Esophagus squamous epithelium (tissue), 5 donors: ENCODE data around the gene MESD. TPM values are rescaled to one million over a fixed set of nuclear protein-coding genes. Genes with fewer than 3 reads are reported as not detected.

Experiments used
- DNase-seq: peaks from one replicate; lab custom pipeline; 2025; lab: John Stamatoyannopoulos, UW
- H3K27ac ChIP-seq, 4 donors: fragments of 200-600 bp; sonication (generic); one replicate each; pipeline ENCODE4 v1.5.1; 2016 to 2019; ENCODE audit warnings: mild to moderate bottlenecking in 1 of 4
- H3K27me3 ChIP-seq, 4 donors: fragments of 200-600 bp; sonication (generic); 1 replicate in 3 of 4; 2 replicates in 1 of 4; pipeline versions ENCODE4 v1.5.1 to v1.6.0; 2017 to 2021; ENCODE audit warnings: antibody characterized with exemption in 1 of 4
- H3K36me3 ChIP-seq, 3 donors: fragments of 200-600 bp; sonication (generic); one replicate each; pipeline ENCODE4 v1.5.1; 2016 to 2019
- H3K4me1 ChIP-seq, 3 donors: fragments of 200-600 bp; sonication (generic); one replicate each; pipeline ENCODE4 v1.5.1; 2017 to 2019
- H3K4me3 ChIP-seq, 4 donors: fragments of 200-600 bp; sonication (generic); 1 replicate in 3 of 4; 2 replicates in 1 of 4; pipeline ENCODE4 v1.5.1; 2016 to 2019; ENCODE audit warnings: mild to moderate bottlenecking in 2 of 4, moderate library complexity in 1 of 4
- H3K9me3 ChIP-seq, 3 donors: fragments of 200-600 bp; sonication (generic); one replicate each; pipeline ENCODE4 v1.5.1; 2016 to 2019
- CTCF ChIP-seq, 6 experiments: fragments of 450-650 bp in 4 of 6; fragments of 200-600 bp in 2 of 6; sonication (generic) in 2 of 6; IDR thresholded peaks; one replicate each; pipeline ENCODE4 v1.5.1; 2016 to 2019; ENCODE audit warnings: antibody characterized with exemption in 6 of 6, mild to moderate bottlenecking in 4 of 6, moderate library complexity in 4 of 6
- POLR2A ChIP-seq, 4 donors: fragments of 450-650 bp; IDR thresholded peaks; one replicate each; pipeline ENCODE4 v1.6.1; 2017; ENCODE audit warnings: antibody characterized with exemption in 4 of 4, mild to moderate bottlenecking in 4 of 4, moderate library complexity in 3 of 4
- WGBS, 2 donors: methylation state at CpG; one replicate each; pipeline ENCODE4 v1.1.5; 2018; 5-methylcytosine and 5-hydroxymethylcytosine counted together
- intact Hi-C: fragments of 100-400 bp; cut with DNase I; formaldehyde crosslinking; loops from one replicate; pipeline ENCODE4 v1.15.0; 2022
- total RNA-seq, 4 donors: library from RNA; depleted of rRNA; stranded (reverse); fragments of >200 nt; gene quantifications; one replicate each; pipeline ENCODE4 v1.1.0, GENCODE V29; 2016
- donor health status: DM: yes; HTN: yes; CAD: no.

Gene MESD
- total RNA-seq, 4 donors from 2014 or later: 13.8 to 25.4 (median 19.1) TPM

GRCh38 chr15:80931721-80932512, 57.7 kb downstream of the MESD start:
- Histone ChIP-seq H3K4me1 (no peaks in the 10 kb centered on the region), H3K27me3 (no peaks in the 10 kb centered on the region), H3K27ac (no peak overlapping the region), H3K4me3 (no peak overlapping the region), H3K9me3 (no peaks in the 10 kb centered on the region), H3K36me3 (peaks cover 0 to 59% (median 0%) of the 10 kb centered on the region in 3 donors)
- TF ChIP-seq CTCF (IDR thresholded peaks at IDR 0.05) (no peak), POLR2A (IDR thresholded peaks at IDR 0.05) (no peak)
- WGBS, 2 donors: 83 to 89% methylated on average over 14 to 20 of the region's 20 CpGs
- DNase-seq: no peak
- intact Hi-C loops: loop anchor here (10.0 kb wide), 1 partner anchor 147 kb away; no protein-coding TSS in a partner anchor

GRCh38 chr15:80931191-80931590, 58.4 kb downstream of the MESD start:
- intact Hi-C loops: loop anchor here (10.0 kb wide), 1 partner anchor 146 kb away; no protein-coding TSS in a partner anchor
- Histone ChIP-seq H3K4me1 (no peaks in the 10 kb centered on the region), H3K27me3 (no peaks in the 10 kb centered on the region), H3K4me3 (no peak overlapping the region), H3K27ac (no peak overlapping the region), H3K9me3 (no peaks in the 10 kb centered on the region), H3K36me3 (peaks cover 0 to 51% (median 0%) of the 10 kb centered on the region in 3 donors)
- TF ChIP-seq POLR2A (IDR thresholded peaks at IDR 0.05) (no peak), CTCF (IDR thresholded peaks at IDR 0.05) (no peak)
- DNase-seq: no peak
- 79 to 92% methylated on average over 2 of the region's 2 CpGs for WGBS, 2 donors

- no peaks in the 10 kb centered on the region for H3K27me3 ChIP-seq
- H3K36me3 ChIP-seq: peaks cover 0 to 59% (median 0%) of the 10 kb centered on the region in 3 donors
- DNase-seq: no peak
- 93 to 96% methylated on average over 4 of the region's 4 CpGs for WGBS, 2 donors
- intact Hi-C loops: loop anchor here (10.0 kb wide), 1 partner anchor 145 kb away; no protein-coding TSS in a partner anchor
- H3K27ac ChIP-seq: no peak overlapping the region
- no peak overlapping the region for H3K4me3 ChIP-seq
- no peak for TF ChIP-seq POLR2A (IDR thresholded peaks at IDR 0.05)
- TF ChIP-seq CTCF (IDR thresholded peaks at IDR 0.05): no peak
- no peaks in the 10 kb centered on the region for H3K4me1 ChIP-seq
- H3K9me3 ChIP-seq: no peaks in the 10 kb centered on the region
Measured at GRCh38 chr15:80929689-80930088, 59.9 kb downstream of the MESD start.

- H3K27ac ChIP-seq: no peak overlapping the region
- H3K27me3 ChIP-seq: no peaks in the 10 kb centered on the region
- H3K9me3 ChIP-seq: no peaks in the 10 kb centered on the region
- H3K4me3 ChIP-seq: no peak overlapping the region
- WGBS, 2 donors: 93 to 98% methylated on average over 4 of the region's 4 CpGs
- TF ChIP-seq POLR2A (IDR thresholded peaks at IDR 0.05) (no peak), CTCF (IDR thresholded peaks at IDR 0.05) (no peak)
- H3K36me3 ChIP-seq: peaks cover 0 to 64% (median 0%) of the 10 kb centered on the region in 3 donors
- intact Hi-C loops: no loop called here
- H3K4me1 ChIP-seq: no peaks in the 10 kb centered on the region
- no peak for DNase-seq
Measured at GRCh38 chr15:80929225-80929624, 60.4 kb downstream of the MESD start.

GRCh38 chr15:80926126-80926525, 63.5 kb downstream of the MESD start:
- H3K27ac ChIP-seq: no peak overlapping the region
- 81 to 97% methylated on average over 3 of the region's 3 CpGs for WGBS, 2 donors
- intact Hi-C loops: no loop called here

More at GRCh38 chr15:80926126-80926525, 63.5 kb downstream of the MESD start:
- no peak for DNase-seq
- peaks cover 0 to 84% (median 0%) of the 10 kb centered on the region in 3 donors for H3K36me3 ChIP-seq
- no peak overlapping the region for H3K4me3 ChIP-seq
- no peaks in the 10 kb centered on the region for H3K27me3 ChIP-seq
- no peaks in the 10 kb centered on the region for H3K4me1 ChIP-seq
- TF ChIP-seq CTCF (IDR thresholded peaks at IDR 0.05): no peak
- TF ChIP-seq POLR2A (IDR thresholded peaks at IDR 0.05): no peak
- no peaks in the 10 kb centered on the region for H3K9me3 ChIP-seq
